22Rv1 (cell line): ENCODE measurements around the gene FGF1.

Experiments
- ZFX ChIP-seq: fragments of 450-650 bp; IDR thresholded peaks from 2 replicates; pipeline ENCODE4 v1.6.1; 2017; ENCODE audit warnings: antibody characterized with exemption, borderline replicate concordance
- TF ChIP-seq, protein P1 (sequence below): fragments of 450-650 bp; IDR thresholded peaks from 2 replicates; pipeline ENCODE4 v1.5.1; 2017; ENCODE audit warnings: mild to moderate bottlenecking

DNA sequence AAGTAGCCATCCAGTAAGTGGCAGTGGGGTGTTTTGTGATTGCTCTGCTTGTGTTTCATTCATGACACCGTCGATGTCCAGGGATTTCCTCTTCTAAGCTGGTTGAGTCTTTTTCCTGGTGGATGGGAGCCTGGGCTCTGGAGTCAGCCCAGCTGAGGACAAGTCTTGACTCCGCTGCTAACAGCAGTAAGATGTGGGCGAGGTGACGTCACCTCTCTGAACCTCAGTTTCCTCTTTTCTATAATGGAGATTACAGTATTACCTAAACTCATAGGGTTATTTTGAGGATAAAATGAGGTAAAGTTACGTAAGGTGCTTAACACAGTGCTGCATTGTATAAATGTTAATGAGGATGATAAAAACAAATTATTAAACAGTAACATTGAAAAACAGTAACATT is 21.3 kb downstream of the FGF1 start:
- TF ChIP-seq, protein P1, sequence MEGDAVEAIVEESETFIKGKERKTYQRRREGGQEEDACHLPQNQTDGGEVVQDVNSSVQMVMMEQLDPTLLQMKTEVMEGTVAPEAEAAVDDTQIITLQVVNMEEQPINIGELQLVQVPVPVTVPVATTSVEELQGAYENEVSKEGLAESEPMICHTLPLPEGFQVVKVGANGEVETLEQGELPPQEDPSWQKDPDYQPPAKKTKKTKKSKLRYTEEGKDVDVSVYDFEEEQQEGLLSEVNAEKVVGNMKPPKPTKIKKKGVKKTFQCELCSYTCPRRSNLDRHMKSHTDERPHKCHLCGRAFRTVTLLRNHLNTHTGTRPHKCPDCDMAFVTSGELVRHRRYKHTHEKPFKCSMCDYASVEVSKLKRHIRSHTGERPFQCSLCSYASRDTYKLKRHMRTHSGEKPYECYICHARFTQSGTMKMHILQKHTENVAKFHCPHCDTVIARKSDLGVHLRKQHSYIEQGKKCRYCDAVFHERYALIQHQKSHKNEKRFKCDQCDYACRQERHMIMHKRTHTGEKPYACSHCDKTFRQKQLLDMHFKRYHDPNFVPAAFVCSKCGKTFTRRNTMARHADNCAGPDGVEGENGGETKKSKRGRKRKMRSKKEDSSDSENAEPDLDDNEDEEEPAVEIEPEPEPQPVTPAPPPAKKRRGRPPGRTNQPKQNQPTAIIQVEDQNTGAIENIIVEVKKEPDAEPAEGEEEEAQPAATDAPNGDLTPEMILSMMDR, result no peak
- no peak for TF ChIP-seq ZFX
